GM12873 (cell line): ENCODE measurements around the gene RS1.

ENCODE experiments used
- CTCF ChIP-seq: IDR thresholded peaks from 2 replicates; pipeline ENCODE4 v1.5.1; 2012; ENCODE audit warnings: low read depth, mild to moderate bottlenecking, moderate library complexity, low read length, control low read depth; ENCODE audit not compliant: insufficient read depth; ENCODE audit errors: missing control alignments

RS1 gene

GRCh38 chrX:18672008-18672407 is at the start of gene RS1:
TSS of gene RS1 (minus strand) at chrX:18672108. CDS start at chrX:18672068, 40 bp downstream.
- no peak for TF ChIP-seq CTCF

GRCh38 chrX:18719852-18720251 is 47.9 kb upstream of the RS1 start:
- no peak for TF ChIP-seq CTCF

GRCh38 chrX:18714910-18715309 is 43.0 kb upstream of the RS1 start:
- TF ChIP-seq CTCF = no peak

GRCh38 chrX:18709833-18710232 is 37.9 kb upstream of the RS1 start:
- TF ChIP-seq CTCF = no peak

GRCh38 chrX:18707426-18708049 is 35.6 kb upstream of the RS1 start, which contains the start of gene PPEF1:
TSS of gene PPEF1 (plus strand) at chrX:18707645. CDS start at chrX:18707781, 136 bp downstream.
- TF ChIP-seq CTCF = no peak

GRCh38 chrX:18702362-18703195 is 30.7 kb upstream of the RS1 start:
- TF ChIP-seq CTCF = no peak

- TF ChIP-seq CTCF = no peak
Measured at GRCh38 chrX:18701621-18702361, 29.9 kb upstream of the RS1 start.
